Measurements from ENCODE around the gene FCRL5. TPM values are rescaled to one million over a fixed set of nuclear protein-coding genes. Genes with fewer than 3 reads are reported as not detected.
"Not testable (repeated sequence)": the region's sequence is repeated elsewhere in the genome, so short reads cannot be mapped to it uniquely, and the experiment has no call there.

Gene FCRL5
- total RNA-seq, 1 donor from 2014 or later = not detected

GRCh38 chr1:157575744-157576143 lies 23.4 kb upstream of the FCRL5 start:
- intact Hi-C loops (cut with micrococcal nuclease) = no loop called here
- Histone ChIP-seq H3K36me3 (no peaks in the 10 kb centered on the region), H3K9me3 (replicated peaks) (no peaks in the 10 kb centered on the region), H3K4me3 (no peak overlapping the region), H3K27me3 (ENCODE audit: low read depth) (peaks cover 18% of the 10 kb centered on the region), H3K27ac (replicated peaks) (no peak overlapping the region), H3K4me1 (no peaks in the 10 kb centered on the region)
- DNase-seq = no peak
- TF ChIP-seq, protein P1, sequence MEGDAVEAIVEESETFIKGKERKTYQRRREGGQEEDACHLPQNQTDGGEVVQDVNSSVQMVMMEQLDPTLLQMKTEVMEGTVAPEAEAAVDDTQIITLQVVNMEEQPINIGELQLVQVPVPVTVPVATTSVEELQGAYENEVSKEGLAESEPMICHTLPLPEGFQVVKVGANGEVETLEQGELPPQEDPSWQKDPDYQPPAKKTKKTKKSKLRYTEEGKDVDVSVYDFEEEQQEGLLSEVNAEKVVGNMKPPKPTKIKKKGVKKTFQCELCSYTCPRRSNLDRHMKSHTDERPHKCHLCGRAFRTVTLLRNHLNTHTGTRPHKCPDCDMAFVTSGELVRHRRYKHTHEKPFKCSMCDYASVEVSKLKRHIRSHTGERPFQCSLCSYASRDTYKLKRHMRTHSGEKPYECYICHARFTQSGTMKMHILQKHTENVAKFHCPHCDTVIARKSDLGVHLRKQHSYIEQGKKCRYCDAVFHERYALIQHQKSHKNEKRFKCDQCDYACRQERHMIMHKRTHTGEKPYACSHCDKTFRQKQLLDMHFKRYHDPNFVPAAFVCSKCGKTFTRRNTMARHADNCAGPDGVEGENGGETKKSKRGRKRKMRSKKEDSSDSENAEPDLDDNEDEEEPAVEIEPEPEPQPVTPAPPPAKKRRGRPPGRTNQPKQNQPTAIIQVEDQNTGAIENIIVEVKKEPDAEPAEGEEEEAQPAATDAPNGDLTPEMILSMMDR (IDR thresholded peaks at IDR 0.05; ENCODE audit: borderline replicate concordance) = no peak

GRCh38 chr1:157574836-157575235 lies 22.5 kb upstream of the FCRL5 start:
- intact Hi-C loops (cut with micrococcal nuclease) = no loop called here
- Histone ChIP-seq H3K36me3 (no peaks in the 10 kb centered on the region), H3K27ac (replicated peaks) (no peak overlapping the region), H3K27me3 (ENCODE audit: low read depth) (peaks cover 18% of the 10 kb centered on the region), H3K9me3 (replicated peaks) (no peaks in the 10 kb centered on the region), H3K4me1 (no peaks in the 10 kb centered on the region), H3K4me3 (no peak overlapping the region)
- no peak for DNase-seq
- TF ChIP-seq, protein P1 (IDR thresholded peaks at IDR 0.05; ENCODE audit: borderline replicate concordance) = no peak

DNA sequence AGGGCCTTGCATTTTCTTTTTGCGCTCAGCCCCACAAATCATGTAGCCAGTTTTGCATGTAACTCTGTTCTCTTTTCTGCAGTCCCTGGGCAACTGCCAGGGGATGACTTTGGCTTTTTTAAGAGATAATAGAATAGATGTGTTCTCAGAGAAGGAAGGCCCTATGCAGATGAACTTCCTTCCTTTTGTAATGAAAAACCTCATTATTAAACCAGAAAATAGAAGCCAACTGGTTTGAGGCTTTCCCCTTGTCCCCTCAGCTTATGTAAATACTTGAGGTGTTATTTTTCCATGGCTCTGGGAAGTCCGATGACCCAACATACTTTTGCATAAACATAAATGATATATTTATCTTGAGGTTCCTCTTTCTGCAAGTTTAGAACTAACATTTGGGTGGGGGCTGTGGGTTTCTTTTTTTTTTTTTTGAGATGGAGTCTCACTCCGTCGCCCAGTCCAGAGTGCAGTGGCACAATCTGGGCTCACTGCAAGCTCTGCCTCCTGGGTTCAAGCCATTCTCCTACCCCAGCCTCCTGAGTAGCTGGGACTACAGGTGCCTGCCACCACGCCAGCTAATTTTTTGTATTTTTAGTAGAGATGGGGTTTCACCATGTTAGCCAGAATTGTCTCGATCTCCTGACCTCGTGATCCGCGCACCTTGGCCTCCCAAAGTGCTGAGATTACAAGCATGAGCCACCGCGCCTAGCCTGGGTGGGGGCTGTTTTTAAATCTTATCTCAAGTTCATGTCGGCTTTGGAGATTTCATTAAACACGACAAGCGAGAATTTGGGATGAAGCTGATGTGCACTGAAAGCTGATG lies 14.4 kb upstream of the FCRL5 start:
- intact Hi-C loops (cut with micrococcal nuclease) = no loop called here
- TF ChIP-seq, protein P1 (IDR thresholded peaks at IDR 0.05; ENCODE audit: borderline replicate concordance) = no peak
- H3K36me3 ChIP-seq = no peaks in the 10 kb centered on the region
- H3K4me3 ChIP-seq = no peak overlapping the region
- H3K9me3 ChIP-seq (replicated peaks) = no peaks in the 10 kb centered on the region
- DNase-seq = no peak
- H3K4me1 ChIP-seq = no peaks in the 10 kb centered on the region
- peaks cover 38% of the 10 kb centered on the region for H3K27me3 ChIP-seq (ENCODE audit: low read depth)
- no peak overlapping the region for H3K27ac ChIP-seq (replicated peaks)

- Histone ChIP-seq H3K4me1 (no peaks in the 10 kb centered on the region), H3K27me3 (ENCODE audit: low read depth) (peaks cover 32% of the 10 kb centered on the region), H3K36me3 (no peaks in the 10 kb centered on the region), H3K27ac (replicated peaks) (no peak overlapping the region), H3K4me3 (no peak overlapping the region), H3K9me3 (replicated peaks) (peaks cover 9% of the 10 kb centered on the region)
- DNase-seq = no peak
- intact Hi-C loops (cut with micrococcal nuclease) = no loop called here
- TF ChIP-seq, protein P1 (IDR thresholded peaks at IDR 0.05; ENCODE audit: borderline replicate concordance) = no peak
These were observed 10.2 kb upstream of the FCRL5 start for GRCh38 chr1:157562515-157562914.

GRCh38 chr1:157558119-157558518 lies 5.8 kb upstream of the FCRL5 start:
- no peaks in the 10 kb centered on the region for H3K36me3 ChIP-seq

DNA sequence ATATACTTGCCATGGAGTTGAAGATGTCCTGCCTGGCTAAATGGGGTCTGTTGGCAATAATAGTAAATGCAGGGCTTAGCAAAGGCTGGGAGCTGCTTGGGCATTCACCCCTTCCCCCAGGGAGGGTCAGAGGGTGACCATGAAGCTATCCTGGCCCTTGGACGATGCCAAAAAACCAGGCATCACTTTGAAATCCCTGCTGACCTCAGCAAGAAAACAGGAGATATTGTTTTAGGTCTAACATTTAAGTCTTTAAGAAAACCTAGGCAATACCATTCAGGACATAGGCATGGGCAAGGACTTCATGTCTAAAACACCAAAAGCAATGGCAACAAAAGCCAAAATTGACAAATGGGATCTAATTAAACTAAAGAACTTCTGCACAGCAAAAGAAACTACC lies 4.2 kb downstream of the FCRL5 start:
- H3K27me3 ChIP-seq (ENCODE audit: low read depth) = peaks cover 37% of the 10 kb centered on the region
- H3K36me3 ChIP-seq; DNase-seq; H3K4me3 ChIP-seq; intact Hi-C loops (cut with micrococcal nuclease); H3K4me1 ChIP-seq; H3K27ac ChIP-seq (replicated peaks); H3K9me3 ChIP-seq (replicated peaks): not testable (repeated sequence)

More at GRCh38 chr1:157558119-157558518, 5.8 kb upstream of the FCRL5 start:
- no peak for DNase-seq
- H3K4me1 ChIP-seq = no peaks in the 10 kb centered on the region
- no peak overlapping the region for H3K4me3 ChIP-seq
- intact Hi-C loops (cut with micrococcal nuclease) = no loop called here
- TF ChIP-seq, protein P1 (IDR thresholded peaks at IDR 0.05; ENCODE audit: borderline replicate concordance) = no peak
- no peak overlapping the region for H3K27ac ChIP-seq (replicated peaks)
- H3K27me3 ChIP-seq (ENCODE audit: low read depth) = peaks cover 19% of the 10 kb centered on the region
- H3K9me3 ChIP-seq (replicated peaks) = peaks cover 9% of the 10 kb centered on the region
